ENCODE results near the gene PLVAP.

- TF ChIP-seq, protein P1, sequence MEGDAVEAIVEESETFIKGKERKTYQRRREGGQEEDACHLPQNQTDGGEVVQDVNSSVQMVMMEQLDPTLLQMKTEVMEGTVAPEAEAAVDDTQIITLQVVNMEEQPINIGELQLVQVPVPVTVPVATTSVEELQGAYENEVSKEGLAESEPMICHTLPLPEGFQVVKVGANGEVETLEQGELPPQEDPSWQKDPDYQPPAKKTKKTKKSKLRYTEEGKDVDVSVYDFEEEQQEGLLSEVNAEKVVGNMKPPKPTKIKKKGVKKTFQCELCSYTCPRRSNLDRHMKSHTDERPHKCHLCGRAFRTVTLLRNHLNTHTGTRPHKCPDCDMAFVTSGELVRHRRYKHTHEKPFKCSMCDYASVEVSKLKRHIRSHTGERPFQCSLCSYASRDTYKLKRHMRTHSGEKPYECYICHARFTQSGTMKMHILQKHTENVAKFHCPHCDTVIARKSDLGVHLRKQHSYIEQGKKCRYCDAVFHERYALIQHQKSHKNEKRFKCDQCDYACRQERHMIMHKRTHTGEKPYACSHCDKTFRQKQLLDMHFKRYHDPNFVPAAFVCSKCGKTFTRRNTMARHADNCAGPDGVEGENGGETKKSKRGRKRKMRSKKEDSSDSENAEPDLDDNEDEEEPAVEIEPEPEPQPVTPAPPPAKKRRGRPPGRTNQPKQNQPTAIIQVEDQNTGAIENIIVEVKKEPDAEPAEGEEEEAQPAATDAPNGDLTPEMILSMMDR (conservative IDR thresholded peaks at IDR 0.05) = no peak
- TF ChIP-seq ZFX (IDR thresholded peaks at IDR 0.05) = no peak
Measured at GRCh38 chr19:17327068-17327653, 50.0 kb downstream of the PLVAP start.
